NCI-H2227 treated with DMSO at 0.1 percent for 48 hours (cell line): ENCODE data around the gene SRBD1.

Experiments used
- DNase-seq: peaks from one replicate; lab custom pipeline; 2025; lab: John Stamatoyannopoulos, UW

Gene SRBD1

DNA sequence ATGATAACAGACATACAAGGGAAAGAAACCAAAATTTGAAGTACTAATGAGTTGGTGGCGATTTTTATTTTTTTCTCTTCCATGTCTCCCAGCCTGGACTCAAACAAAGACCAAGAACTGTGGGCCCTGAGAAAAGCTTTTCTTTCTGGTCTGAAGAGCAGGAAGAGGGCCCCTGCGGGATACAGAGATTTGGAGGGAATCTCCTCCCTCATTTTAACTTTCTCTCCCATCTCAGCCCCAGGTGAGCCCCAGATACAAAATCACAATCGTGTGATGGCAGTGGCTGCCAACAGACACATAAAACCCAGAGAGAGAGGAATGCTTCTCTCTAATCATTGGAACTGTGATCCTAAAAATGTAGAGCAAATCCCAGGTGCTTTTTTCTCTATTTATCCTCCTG lies 20.9 kb upstream of the SRBD1 start:
- no peak for DNase-seq

DNA sequence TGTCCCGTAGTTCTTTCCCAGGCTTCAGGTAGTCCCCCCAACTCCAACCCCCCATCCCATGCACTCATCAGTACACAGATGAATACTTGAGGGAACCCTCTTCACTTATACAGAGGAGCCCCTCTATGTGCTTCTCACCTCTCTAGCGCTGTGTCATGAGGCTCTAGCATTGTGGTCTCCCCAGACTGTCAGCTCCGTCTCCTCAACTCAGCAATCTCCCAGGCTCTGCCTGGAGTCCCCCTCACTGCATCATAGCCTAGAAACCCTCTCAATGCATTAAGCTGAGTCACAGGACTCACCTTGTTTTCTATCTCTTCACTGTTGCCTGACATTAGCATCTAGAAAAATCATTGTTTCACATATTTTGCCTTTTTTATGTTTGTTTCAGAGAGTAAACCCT lies 20.3 kb upstream of the SRBD1 start:
- no peak for DNase-seq

DNA sequence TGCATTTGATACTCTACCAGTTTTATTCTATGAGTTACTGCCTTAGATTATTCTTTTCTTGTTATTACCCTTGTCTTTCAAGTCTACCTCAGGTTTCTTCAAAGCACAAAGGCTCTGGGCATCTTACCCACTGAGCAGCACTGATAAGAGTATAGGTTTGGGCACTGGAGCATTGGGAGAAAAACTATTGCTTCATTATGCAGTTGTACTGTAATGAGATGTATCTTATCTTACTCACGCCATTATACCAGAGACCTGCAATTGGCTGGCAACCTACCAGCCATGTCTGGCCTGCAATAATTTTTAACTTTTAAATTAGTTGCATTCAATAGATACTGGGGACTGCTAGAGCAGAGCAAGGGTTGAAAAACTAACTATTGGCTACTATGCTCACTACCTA lies 18.9 kb upstream of the SRBD1 start:
- DNase-seq, result no peak

- DNase-seq, result no peak
Measured at GRCh38 chr2:45627911-45628310, 16.8 kb upstream of the SRBD1 start.

DNA sequence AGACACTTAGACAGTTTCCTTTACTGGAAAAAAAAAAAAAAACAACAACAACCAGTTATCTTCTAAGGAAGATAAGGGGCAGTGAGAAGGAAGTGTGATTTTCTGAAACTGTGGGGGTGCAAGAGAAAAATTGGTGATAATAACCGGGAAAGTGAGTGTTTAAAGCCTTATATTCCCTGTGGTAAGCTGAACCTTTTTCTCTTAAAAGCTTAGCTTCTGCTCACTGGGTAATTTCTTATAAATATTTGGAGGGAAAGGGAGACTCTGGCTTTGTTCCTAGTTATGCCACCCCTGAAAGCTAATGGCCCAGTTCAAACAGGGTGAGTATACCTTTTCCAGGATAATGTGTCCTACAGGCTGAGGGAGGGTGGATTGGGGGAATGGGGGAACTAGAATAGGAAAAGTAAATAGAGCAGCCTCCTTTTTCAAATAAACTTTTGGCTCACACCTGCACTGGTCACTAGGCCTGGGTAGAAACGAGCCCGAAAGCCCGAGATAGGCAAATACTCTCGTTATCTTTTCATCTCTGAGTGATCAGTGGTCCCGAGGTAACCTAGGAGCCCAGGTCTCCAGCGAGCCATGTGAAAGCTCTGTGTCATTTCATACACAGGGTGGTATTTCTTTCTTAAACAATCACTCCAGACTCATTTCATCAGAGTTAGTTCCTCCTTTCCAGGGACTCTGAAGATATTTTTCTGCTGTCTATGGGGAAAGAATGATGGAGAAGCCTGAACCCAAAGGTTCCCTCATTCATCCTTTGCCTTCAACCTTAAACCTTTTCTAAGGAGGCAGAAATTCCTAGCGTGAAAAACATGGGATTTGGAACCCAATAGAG lies 15.5 kb upstream of the SRBD1 start:
- DNase-seq, result no peak

GRCh38 chr2:45625824-45626223 lies 14.8 kb upstream of the SRBD1 start:
- DNase-seq, result no peak

- DNase-seq, result no peak
Measured at GRCh38 chr2:45623098-45623497, 12.0 kb upstream of the SRBD1 start.

- DNase-seq, result no peak
Measured at GRCh38 chr2:45622336-45623075, 11.4 kb upstream of the SRBD1 start.

DNA sequence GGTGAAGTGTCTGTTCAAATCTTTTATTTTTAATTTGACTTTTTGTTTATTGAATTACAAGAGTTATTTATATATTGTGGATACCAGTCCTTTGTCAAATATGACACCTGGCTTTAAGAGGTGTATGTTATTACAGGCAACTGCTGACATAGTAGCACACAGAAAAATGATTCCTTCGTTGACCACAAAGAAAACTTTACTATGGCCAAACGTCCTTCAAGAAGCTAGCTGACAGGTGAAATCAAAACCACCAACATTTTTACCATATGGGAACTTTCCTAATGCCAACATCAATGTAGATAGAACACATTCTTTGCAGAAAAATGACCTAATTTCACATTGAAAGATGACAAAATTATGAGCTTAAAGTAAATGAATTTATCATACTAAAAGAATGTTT lies 6.4 kb upstream of the SRBD1 start:
- no peak for DNase-seq

DNA sequence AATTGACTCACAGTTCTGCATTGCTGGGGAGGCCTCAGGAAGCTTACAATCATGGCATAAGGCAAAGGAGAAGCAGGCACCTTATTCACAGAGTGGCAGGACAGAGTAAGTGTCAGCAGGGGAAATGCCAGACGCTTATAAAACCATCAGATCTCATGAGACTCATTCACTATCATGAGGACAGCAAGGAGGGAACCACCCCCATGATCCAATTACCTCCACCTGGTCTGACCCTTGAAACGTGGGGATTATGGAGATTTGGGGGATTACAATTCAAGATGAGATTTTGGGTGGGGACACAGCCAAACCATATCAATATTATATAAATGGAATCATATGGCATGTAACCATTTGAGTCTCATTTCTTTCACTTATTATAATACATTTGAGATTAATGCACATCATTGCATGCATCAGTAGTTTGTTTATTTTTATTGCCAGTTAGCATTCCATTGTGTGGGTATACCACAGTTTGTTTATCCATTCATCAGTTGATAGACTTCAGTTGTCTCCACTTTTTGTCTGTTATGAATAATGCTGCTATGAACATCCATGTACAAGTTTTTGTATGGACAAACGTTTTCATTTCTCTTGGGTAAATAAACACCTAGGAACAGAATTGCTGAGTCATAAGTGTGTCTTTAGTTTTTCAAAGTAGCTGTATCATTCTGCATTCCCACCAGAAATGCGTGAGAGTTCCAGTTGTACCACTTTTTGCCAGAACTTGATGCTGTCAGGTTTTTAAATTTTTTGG lies 5.8 kb upstream of the SRBD1 start:
- DNase-seq, result no peak

- DNase-seq, result no peak
Measured at GRCh38 chr2:45614871-45615415, 3.9 kb upstream of the SRBD1 start.

- DNase-seq, result no peak
Measured at GRCh38 chr2:45614330-45614729, 3.3 kb upstream of the SRBD1 start.

- no peak for DNase-seq
Measured at GRCh38 chr2:45612731-45613130, 1.7 kb upstream of the SRBD1 start.

DNA sequence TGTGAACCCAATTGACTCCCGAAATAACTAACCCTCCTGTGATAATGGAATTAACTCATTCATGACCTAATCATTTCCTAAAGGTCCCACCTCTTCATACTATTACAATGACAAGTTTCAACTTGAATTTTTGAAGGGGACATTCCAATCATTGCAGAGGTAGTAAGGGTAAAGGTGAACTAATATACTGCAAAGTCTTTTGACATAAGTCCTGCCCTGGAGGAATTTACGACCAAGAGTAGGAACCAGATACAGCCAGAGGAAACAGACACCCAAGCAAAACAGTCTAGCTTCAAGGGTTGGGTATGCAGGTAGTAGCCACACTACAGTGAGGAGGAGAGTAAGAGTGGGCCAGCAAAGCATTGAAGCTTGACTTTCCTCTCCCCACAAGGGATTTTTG lies 1.2 kb upstream of the SRBD1 start:
- no peak for DNase-seq

DNA sequence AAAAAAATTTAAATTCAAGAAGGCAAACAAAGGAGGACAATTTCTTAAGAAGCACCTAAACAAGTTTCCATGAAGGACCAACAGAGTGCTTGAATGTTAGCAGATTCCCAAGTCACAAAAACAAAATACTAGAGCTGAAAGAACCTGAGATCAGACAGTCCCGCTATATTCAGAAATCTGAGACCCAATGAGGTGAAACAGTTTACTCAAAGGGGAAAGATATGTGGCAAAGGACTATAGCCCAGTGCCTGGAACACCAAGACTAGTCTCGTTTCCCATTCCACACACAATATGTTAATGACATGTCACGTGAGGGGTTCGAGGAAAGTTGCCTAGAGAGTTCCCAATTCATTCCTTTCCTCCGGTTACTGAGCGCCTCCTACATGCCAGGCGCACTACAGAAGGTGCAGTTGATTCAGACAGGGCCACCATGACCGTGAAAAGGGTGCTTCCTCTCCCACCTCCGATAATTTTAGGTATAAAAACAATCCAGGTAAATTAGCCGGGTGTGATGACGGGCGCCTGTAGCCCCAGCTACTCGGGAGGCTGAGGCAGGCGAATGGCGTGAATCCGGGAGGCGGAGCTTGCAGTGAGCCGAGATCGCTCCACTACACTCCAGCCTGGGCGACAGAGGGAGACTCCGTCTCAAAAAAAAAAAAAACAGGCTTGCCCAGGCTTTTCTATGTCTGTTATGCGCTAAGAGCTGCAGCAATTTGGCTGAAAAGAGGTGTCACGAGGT lies 617 bp downstream of the SRBD1 start:
- DNase-seq, result peak; percentile 76

GRCh38 chr2:45607701-45608100 lies 3.4 kb downstream of the SRBD1 start:
- peak; percentile 24 for DNase-seq

DNA sequence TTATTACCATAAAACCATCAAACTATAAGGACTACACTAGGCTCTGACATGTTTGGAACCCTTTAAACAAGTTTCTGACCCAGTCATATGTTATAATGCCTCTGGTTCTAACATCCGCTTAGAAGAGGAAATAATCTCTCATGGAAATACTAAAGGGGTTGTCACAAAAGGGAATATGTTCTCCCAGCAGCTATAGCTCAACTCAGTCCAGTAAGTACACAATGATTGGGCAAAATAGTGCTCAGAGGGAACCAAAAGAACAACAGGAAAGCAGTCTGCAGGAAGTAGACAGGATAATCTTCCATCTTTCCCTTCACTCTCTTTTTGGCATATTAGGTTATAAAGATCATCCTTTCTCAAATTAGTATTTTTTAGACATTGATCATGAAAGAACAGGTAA lies 4.3 kb downstream of the SRBD1 start:
- no peak for DNase-seq

- no peak for DNase-seq
Measured at GRCh38 chr2:45605116-45605515, 6.0 kb downstream of the SRBD1 start.

- DNase-seq, result no peak
Measured at GRCh38 chr2:45602624-45603023, 8.4 kb downstream of the SRBD1 start.

DNA sequence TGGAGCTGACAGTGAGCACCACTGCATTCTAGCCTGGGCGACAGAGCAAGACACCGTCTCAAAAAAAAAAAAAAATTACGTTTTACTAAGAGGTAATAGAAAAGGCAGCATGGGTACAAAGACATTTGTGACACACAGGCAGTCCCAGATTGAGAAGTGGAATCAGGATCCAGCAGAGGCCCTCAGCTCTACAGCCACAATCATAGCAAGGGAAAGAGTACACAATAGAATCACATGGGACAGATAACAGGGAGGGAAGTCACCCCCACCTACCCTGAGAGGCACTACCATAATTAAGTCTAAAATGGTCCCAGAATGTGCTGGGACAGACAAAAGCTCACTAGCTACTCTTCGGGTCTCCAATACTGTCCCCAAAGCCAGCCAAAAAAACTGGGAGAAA lies 12.5 kb downstream of the SRBD1 start:
- DNase-seq, result no peak

- DNase-seq, result no peak
Measured at GRCh38 chr2:45596761-45597160, 14.3 kb downstream of the SRBD1 start.
